Psoas muscle (tissue), 8 donors: ENCODE measurements around the gene MPI. TPM values are rescaled to one million over a fixed set of nuclear protein-coding genes. Genes with fewer than 3 reads are reported as not detected.
A peak's percentile ranks its signal among the peaks of the same experiment; 100 is the strongest.

Experiments
- ATAC-seq, 4 donors: fragments of 200-7000 bp; cut with Tn5 transposase; one replicate each; pipeline ENCODE4 v1.9.1; 2020; ENCODE audit warnings: moderate library complexity in 3 of 4, mild to moderate bottlenecking in 2 of 4
- DNase-seq, 2 donors: peaks; one replicate each; pipeline ENCODE4 v3.0.0-alpha.2; 2020
- H3K27ac ChIP-seq: fragments of 200-600 bp; one replicate; pipeline ENCODE4 v1.8.0; 2022
- H3K27me3 ChIP-seq, 3 donors: fragments of 200-600 bp in 1 of 3; one replicate each; pipeline versions ENCODE4 v1.6.1 to v1.8.0; 2013 to 2022; ENCODE audit warnings: low read length in 2 of 3, mild to moderate bottlenecking in 2 of 3, moderate library complexity in 1 of 3; ENCODE audit not compliant: insufficient read depth in 3 of 3
- H3K36me3 ChIP-seq, 2 donors: fragments of 200-600 bp in 1 of 2; one replicate each; pipeline versions ENCODE4 v1.6.1 to v1.8.0; 2013 to 2022; ENCODE audit warnings: low read depth in 1 of 2, mild to moderate bottlenecking in 1 of 2, moderate library complexity in 1 of 2; ENCODE audit not compliant: insufficient read depth in 1 of 2
- H3K4me1 ChIP-seq: fragments of 200-600 bp; one replicate; pipeline ENCODE4 v1.8.0; 2022
- H3K4me3 ChIP-seq: fragments of 200-600 bp; one replicate; pipeline ENCODE4 v1.8.0; 2022; ENCODE audit warnings: mild to moderate bottlenecking
- H3K9me3 ChIP-seq: fragments of 200-600 bp; one replicate; pipeline ENCODE4 v1.8.0; 2022
- CTCF ChIP-seq: fragments of 200-600 bp; IDR thresholded peaks from one replicate; pipeline ENCODE4 v1.8.0; 2022; ENCODE audit warnings: antibody characterized with exemption
- WGBS, 3 donors: extraction: QIAGEN DNeasy Blood & Tissue Kit; methylation state at CpG; one replicate each; pipeline versions ENCODE4 v1.1.6 to v1.1.7; 2013; 5-methylcytosine and 5-hydroxymethylcytosine counted together
- intact Hi-C, 2 donors: fragments of 100-400 bp; cut with DNase I; formaldehyde crosslinking; loops; one replicate each; pipeline versions ENCODE4 v1.11.0 to v1.14.2; 2022
- polyA plus RNA-seq, 3 donors: library from polyadenylated mRNA; stranded (reverse); fragments of 200-250 nt; gene quantifications; one replicate each; pipeline ENCODE4 v1.2.3, GENCODE V29; 2013
- total RNA-seq, 4 donors: library from RNA; stranded (reverse); fragmentation: NEBNext Ultra II Directional in 2 of 4; extraction: Animal tissue kit (Norgen Biotek cat#: 25700) in 2 of 4; gene quantifications; one replicate each; pipeline versions ENCODE4 v1.2.1 to v1.2.4, GENCODE V29; 2021 to 2023
- donor health status: healthy with polysubstance abuse.
- donor health status: DM: no; HTN: no; CAD: no; lungs with moderate emphysema.
- donor health status: Bipolar disorder and iron deficiency.
- donor health status: healthy.
- donor health status: DM: yes; HTN: yes; CAD: no.
- donor health status: DM: no; HTN: no; CAD: no.
- donor health status: DM: no; HTN: no; CAD: no.
- donor health status: DM: yes; HTN: yes; CAD: no.

The MPI gene
- total and polyA plus RNA-seq, 7 donors: 26.4 to 61.2 (median 42.1) TPM

- Histone ChIP-seq H3K27me3 (no peaks in the 10 kb centered on the region), H3K27ac (no peak overlapping the region), H3K9me3 (no peaks in the 10 kb centered on the region), H3K4me1 (peaks cover 29% of the 10 kb centered on the region), H3K4me3 (no peak overlapping the region), H3K36me3 (peaks cover 0 to 50% of the 10 kb centered on the region in 2 donors)
- WGBS, 3 donors: 57 to 85% (median 59%) methylated on average over 13 of the region's 13 CpGs
- intact Hi-C loops: loop anchor here in 1 of 2 donors (5.0 kb wide), 1 partner anchor 48 kb away; no protein-coding TSS in a partner anchor
- no peak for TF ChIP-seq CTCF
- DNase-seq (no peak), ATAC-seq (no peak)
Observed at GRCh38 chr15:74854453-74855022, 35.3 kb upstream of the MPI start.

- Histone ChIP-seq H3K36me3 (peaks cover 0 to 36% of the 10 kb centered on the region in 2 donors), H3K27me3 (no peaks in the 10 kb centered on the region), H3K9me3 (no peaks in the 10 kb centered on the region), H3K27ac (peak overlapping the region; percentile 41), H3K4me1 (peaks cover 42% of the 10 kb centered on the region), H3K4me3 (no peak overlapping the region)
- TF ChIP-seq CTCF: no peak
- 32 to 52% (median 44%) methylated on average over 2 of the region's 2 CpGs for WGBS, 3 donors
- ATAC-seq (peak; percentile 80 to 85 (median 83)), DNase-seq (peak in 1 of 2 donors; percentile 78)
- intact Hi-C loops: loop anchor here in 1 of 2 donors (5.0 kb wide), 1 partner anchor 46 kb away; no protein-coding TSS in a partner anchor
Observed at GRCh38 chr15:74855857-74856256, 34.0 kb upstream of the MPI start.

- Histone ChIP-seq H3K27ac (peak overlapping the region; percentile 41), H3K4me1 (peaks cover 42% of the 10 kb centered on the region), H3K9me3 (no peaks in the 10 kb centered on the region), H3K27me3 (no peaks in the 10 kb centered on the region), H3K4me3 (no peak overlapping the region), H3K36me3 (peaks cover 0 to 30% of the 10 kb centered on the region in 2 donors)
- WGBS, 3 donors: 94 to 96% (median 94%) methylated on average over 1 of the region's 1 CpG
- no peak for ATAC-seq
- intact Hi-C loops: loop anchor here in 1 of 2 donors (5.0 kb wide), 1 partner anchor 46 kb away; no protein-coding TSS in a partner anchor
- TF ChIP-seq CTCF: no peak
- DNase-seq: no peak
Observed at GRCh38 chr15:74856537-74856936, 33.3 kb upstream of the MPI start.

GRCh38 chr15:74857082-74857655 is 32.7 kb upstream of the MPI start:
- intact Hi-C loops: loop anchor here in 1 of 2 donors (5.0 kb wide), 1 partner anchor 45 kb away; no protein-coding TSS in a partner anchor
- ATAC-seq: peak; percentile 45 to 69 (median 59)
- no peaks in the 10 kb centered on the region for H3K9me3 ChIP-seq
- peaks cover 42% of the 10 kb centered on the region for H3K4me1 ChIP-seq
- WGBS, 3 donors: 41 to 55% (median 42%) methylated on average over 5 of the region's 5 CpGs
- no peak overlapping the region for H3K4me3 ChIP-seq
- peaks cover 0 to 23% of the 10 kb centered on the region in 2 donors for H3K36me3 ChIP-seq
- peak overlapping the region; percentile 53 for H3K27ac ChIP-seq
- no peak for TF ChIP-seq CTCF
- no peaks in the 10 kb centered on the region for H3K27me3 ChIP-seq
- DNase-seq: no peak
